Neuron (in vitro differentiated cells): ENCODE results near the gene ACSS1.

ENCODE experiments used
- H2AFZ ChIP-seq: one replicate; pipeline ENCODE4 v1.6.1; 2013; ENCODE audit warnings: low read depth, mild to moderate bottlenecking, inconsistent platforms, low read length, moderate library complexity
- H3K27me3 ChIP-seq: one replicate; pipeline ENCODE4 v1.6.1; 2013; ENCODE audit warnings: low read length; ENCODE audit not compliant: insufficient read depth
- H3K36me3 ChIP-seq: one replicate; pipeline ENCODE4 v1.6.1; 2013; ENCODE audit warnings: low read length; ENCODE audit not compliant: insufficient read depth
- H3K4me1 ChIP-seq: one replicate; pipeline ENCODE4 v1.6.1; 2013; ENCODE audit warnings: low read length; ENCODE audit not compliant: insufficient read depth
- H3K4me3 ChIP-seq: 2 replicates; pipeline ENCODE4 v1.5.1; 2013; ENCODE audit warnings: mild to moderate bottlenecking, low read length, moderate library complexity
- H3K9me3 ChIP-seq: one replicate; pipeline ENCODE4 v1.6.1; 2013; ENCODE audit warnings: low read length

The ACSS1 gene

DNA sequence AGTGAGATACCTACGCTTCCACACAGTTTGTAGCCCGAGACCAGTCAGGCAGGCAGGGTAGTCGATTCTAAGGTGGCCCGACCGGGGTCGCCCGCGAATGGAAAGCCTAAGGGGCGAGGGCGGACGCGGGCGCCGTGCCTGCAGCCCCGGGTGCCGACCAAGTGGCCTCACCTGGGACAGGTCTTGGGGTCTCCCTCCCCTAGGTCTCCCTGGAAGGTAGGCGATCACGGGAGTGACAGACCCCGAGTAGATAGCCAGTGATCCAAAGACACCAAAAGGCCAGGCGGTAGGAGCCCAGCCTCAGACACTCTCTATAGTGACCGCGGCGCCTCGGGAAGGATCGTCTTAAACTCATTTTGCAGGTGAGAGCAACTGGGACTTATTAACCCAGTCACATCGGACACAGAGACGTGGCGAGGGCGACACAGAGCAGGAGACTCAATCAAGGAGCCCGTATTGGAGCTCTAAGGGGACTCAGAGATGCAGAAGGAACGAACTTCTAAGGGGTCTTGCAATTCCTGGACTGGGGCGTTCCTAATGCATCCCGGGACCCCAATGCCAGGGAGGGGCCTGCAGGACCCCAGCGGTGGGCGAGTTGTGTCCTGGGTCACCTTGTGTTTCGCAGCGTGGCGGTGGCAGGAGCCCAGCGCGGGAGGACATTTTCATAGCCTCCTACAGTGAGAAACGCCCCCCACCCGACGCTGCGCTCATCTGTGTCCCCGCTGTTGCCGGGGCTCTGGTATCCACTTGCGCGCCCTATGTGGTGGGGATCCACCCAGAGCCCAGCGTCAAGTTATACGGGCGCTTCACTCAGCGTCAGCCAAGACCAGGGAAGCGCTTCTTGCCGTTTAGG lies 26.1 kb upstream of the ACSS1 start:
- peaks cover 76% of the 10 kb centered on the region for H3K27me3 ChIP-seq
- peaks cover 3% of the 10 kb centered on the region for H3K9me3 ChIP-seq
- no peaks in the 10 kb centered on the region for H3K36me3 ChIP-seq
- H3K4me1 ChIP-seq = peaks cover 11% of the 10 kb centered on the region
- peak overlapping the region; percentile 26 for H3K4me3 ChIP-seq
- peak overlapping the region; percentile 75 for H2AFZ ChIP-seq

DNA sequence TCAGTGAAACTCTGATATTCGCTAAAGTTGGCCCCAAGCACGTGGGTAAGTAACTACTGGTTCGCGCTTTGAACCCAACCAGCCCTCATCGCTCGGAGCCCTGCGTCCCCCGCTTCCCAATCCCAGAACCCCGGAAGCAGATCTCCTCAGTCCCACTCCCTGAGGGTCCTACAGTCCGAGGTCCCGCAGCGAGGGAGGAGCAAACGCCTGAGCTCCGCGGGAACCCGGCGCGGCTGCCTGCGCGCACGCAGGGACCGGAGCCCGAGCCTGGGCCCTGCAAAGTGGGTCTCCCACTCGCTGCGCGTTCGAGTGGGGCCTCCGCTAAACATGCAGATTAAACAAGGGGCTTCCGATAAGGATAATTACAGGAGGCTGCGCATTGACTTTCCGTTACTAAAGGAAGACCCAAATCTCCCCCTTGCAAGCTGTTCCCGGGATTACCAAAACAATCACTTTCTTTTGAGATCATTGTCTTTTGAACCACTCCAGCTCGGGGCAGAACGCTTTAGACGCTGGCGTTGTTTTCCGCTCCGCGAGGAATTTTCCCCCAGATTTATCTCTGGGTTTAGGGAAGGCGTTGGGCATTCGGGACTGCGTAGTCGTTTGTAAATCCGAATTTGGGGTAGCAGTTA lies 25.3 kb upstream of the ACSS1 start:
- H3K4me1 ChIP-seq = peaks cover 11% of the 10 kb centered on the region
- H3K36me3 ChIP-seq = no peaks in the 10 kb centered on the region
- H3K27me3 ChIP-seq = peaks cover 81% of the 10 kb centered on the region
- peak overlapping the region; percentile 75 for H2AFZ ChIP-seq
- H3K9me3 ChIP-seq = peaks cover 3% of the 10 kb centered on the region
- peak overlapping the region; percentile 26 for H3K4me3 ChIP-seq

DNA sequence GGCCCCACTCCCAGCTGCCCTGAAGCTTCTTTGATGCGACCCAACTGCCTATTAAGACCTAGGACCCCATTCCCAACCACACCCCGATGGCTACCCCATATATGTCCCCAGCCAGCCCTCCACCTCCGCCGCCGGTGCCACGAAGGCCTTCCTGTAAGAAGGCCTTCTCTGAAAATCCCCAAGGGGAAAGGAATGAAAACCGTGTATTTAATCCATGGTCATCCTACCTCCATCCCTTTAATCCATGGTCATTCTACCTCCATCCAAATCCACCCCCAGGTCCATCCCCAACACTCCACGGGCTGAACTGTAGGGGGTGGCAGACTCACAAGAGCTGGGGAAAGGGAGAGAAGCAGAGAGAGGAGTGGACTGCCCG lies 24.5 kb upstream of the ACSS1 start:
- H3K9me3 ChIP-seq = peaks cover 3% of the 10 kb centered on the region
- peaks cover 11% of the 10 kb centered on the region for H3K4me1 ChIP-seq
- H3K27me3 ChIP-seq = peaks cover 80% of the 10 kb centered on the region
- H3K36me3 ChIP-seq = no peaks in the 10 kb centered on the region
- H3K4me3 ChIP-seq = no peak overlapping the region
- no peak overlapping the region for H2AFZ ChIP-seq

DNA sequence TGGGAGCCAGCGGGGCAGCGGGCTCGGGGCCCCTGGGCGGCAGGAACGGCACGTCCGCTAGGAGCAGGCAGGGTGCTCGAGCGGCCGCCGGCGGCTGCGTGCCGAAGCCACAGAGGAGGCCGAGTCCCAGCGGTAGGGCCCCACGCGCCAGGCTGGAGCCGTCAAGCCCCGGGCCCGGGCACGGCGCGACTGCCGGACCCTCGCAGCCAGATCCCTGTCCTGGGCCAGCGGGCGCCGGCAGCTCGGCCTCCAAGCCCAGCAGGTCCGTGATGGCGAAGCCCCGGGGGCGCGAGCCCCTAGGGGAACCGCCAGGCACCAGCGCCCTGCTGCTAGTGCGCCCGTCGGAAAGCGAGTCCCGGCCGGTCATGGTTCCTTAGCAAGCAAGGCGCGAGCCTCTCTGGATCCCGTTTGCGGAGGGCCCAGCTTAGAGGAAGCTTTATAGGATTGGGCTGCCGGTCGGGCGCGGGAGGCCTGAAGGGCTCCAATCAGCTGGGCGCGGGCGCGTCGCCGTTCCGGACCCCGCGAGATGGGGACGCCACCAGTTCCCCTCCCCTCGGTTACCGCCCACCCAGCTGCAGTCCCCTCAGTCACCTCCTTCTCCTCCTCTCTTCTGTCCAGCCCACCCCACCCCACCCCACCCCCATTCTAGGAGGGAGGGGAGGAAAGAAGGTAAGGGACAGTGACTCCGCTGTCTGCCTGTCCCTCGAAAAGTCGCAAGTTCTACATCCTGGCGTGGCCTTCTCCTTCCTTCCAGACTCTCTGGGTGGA lies 24.0 kb upstream of the ACSS1 start, which contains the start of gene VSX1:
TSS of gene VSX1 (minus strand) at position 412 of the 768 bp plus-strand sequence. CDS start at position 367, 45 bp downstream.
- Histone ChIP-seq H3K27me3 (peaks cover 76% of the 10 kb centered on the region), H2AFZ (no peak within 1 kb of the TSS), H3K36me3 (no peaks in the 10 kb centered on the region), H3K4me3 (peak within 1 kb of the TSS; percentile 45), H3K4me1 (peaks cover 11% of the 10 kb centered on the region), H3K9me3 (peaks cover 3% of the 10 kb centered on the region)

DNA sequence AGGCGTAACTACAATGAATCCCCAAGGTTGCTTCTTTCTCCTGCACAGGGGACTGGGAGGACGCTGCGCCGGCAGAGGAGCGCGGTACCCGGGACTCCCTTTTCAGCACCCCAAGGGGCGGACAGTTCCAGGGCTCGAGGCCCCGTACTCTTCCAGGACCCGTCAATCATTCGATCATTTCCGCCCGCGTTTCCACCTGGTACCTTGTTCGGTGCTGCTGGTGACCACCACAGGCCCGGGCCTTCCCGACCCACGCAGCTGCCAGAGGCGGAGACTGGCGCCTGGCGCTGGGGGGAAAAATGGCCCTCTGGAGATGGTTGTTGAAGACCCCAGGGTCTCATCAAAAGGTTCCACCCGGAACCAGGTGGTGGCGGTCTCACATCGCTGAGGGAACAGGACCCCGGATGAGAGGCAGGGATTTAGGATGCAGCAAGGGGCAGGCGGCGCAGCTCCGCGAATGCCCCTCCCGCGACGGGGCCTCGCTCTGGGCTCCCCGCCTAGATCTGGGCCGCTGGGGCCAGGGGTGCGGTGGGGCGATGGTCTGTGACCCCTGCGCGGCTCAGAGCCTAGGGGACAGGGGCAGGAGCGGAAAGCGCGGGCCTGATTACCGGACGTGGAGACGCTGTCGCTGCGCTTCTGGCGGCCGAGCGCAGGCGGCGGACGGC lies 23.3 kb upstream of the ACSS1 start:
- Histone ChIP-seq H3K4me3 (peak overlapping the region; percentile 45), H3K4me1 (peaks cover 11% of the 10 kb centered on the region), H3K27me3 (peaks cover 74% of the 10 kb centered on the region)

DNA sequence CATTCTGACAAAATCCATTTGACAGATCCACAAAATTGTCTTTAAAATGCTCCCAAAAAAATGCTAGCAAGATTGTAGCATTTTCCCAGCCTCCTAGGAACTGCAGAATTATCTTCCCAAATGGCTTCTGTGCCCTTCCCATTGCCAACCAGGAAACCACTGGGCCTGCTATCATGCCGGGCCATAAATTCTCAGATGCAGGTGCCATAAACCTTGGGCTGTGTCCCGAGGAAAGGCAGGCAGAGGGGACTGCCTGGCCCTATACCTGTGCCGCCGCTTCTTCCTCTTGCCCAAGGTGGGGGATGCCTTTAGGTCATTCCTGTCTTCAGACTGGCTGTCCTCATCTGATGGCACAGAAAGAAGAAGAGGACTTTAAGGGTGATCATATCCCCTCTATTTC lies 21.2 kb upstream of the ACSS1 start:
- no peaks in the 10 kb centered on the region for H3K9me3 ChIP-seq
- peaks cover 62% of the 10 kb centered on the region for H3K27me3 ChIP-seq

More for the DNA sequence above, 23.3 kb upstream of the ACSS1 start:
- Histone ChIP-seq H2AFZ (no peak overlapping the region), H3K9me3 (peaks cover 3% of the 10 kb centered on the region), H3K36me3 (no peaks in the 10 kb centered on the region)

DNA sequence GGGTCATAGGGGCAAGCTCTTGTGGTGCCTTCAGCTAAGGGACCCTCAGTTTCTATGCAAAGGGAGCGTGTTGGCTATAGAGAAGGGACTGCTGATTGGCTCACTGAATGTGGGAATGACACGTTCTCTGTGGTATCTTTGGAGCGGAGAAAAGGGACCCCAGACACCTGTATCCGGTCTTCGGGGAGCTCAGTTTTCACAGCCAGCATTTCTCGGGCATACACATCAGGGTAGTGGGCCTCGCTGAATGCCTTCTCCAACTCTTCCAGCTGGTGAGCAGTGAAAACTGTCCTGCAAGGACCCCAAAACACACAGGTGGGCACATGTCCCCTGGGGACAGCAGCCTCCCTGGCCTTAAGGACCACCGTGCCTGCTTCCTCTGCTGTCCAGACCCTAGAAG lies 20.7 kb upstream of the ACSS1 start:
- Histone ChIP-seq H3K4me1 (peaks cover 7% of the 10 kb centered on the region), H3K27me3 (peaks cover 57% of the 10 kb centered on the region), H2AFZ (no peak overlapping the region), H3K9me3 (no peaks in the 10 kb centered on the region), H3K36me3 (no peaks in the 10 kb centered on the region), H3K4me3 (no peak overlapping the region)

More for the DNA sequence above, 21.2 kb upstream of the ACSS1 start:
- H3K4me1 ChIP-seq = peaks cover 9% of the 10 kb centered on the region
- no peak overlapping the region for H2AFZ ChIP-seq
- no peak overlapping the region for H3K4me3 ChIP-seq
- no peaks in the 10 kb centered on the region for H3K36me3 ChIP-seq

DNA sequence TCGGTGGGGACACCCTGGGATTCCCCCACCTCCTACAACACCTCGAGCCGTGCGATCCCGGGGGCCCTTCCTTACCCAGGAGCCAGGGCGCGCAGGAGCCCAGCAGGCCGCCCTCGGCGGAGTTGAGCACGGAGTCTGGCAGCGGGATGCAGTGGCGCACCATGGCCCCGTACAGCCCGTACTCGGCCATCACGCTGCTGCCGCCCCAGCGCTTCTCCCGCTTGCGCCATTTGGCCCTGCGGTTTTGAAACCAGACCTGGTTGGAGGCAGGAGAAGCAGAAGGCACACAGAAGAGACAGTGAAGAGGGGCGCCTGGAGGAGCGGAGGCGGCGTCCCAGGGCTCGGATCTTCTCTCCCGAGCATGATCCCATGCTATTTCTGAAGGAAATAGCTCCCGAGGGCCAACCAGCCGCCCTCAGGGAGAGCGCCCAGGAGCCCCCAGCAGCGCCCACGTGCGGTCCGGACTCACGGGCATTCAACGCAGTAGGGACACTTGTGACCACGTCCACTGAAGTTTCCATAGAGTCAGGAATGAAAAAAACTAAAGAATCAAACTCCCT lies 19.8 kb upstream of the ACSS1 start:
- Histone ChIP-seq H3K9me3 (no peaks in the 10 kb centered on the region), H3K36me3 (no peaks in the 10 kb centered on the region), H3K4me3 (peak overlapping the region; percentile 24), H3K4me1 (no peaks in the 10 kb centered on the region), H3K27me3 (peaks cover 48% of the 10 kb centered on the region), H2AFZ (no peak overlapping the region)

DNA sequence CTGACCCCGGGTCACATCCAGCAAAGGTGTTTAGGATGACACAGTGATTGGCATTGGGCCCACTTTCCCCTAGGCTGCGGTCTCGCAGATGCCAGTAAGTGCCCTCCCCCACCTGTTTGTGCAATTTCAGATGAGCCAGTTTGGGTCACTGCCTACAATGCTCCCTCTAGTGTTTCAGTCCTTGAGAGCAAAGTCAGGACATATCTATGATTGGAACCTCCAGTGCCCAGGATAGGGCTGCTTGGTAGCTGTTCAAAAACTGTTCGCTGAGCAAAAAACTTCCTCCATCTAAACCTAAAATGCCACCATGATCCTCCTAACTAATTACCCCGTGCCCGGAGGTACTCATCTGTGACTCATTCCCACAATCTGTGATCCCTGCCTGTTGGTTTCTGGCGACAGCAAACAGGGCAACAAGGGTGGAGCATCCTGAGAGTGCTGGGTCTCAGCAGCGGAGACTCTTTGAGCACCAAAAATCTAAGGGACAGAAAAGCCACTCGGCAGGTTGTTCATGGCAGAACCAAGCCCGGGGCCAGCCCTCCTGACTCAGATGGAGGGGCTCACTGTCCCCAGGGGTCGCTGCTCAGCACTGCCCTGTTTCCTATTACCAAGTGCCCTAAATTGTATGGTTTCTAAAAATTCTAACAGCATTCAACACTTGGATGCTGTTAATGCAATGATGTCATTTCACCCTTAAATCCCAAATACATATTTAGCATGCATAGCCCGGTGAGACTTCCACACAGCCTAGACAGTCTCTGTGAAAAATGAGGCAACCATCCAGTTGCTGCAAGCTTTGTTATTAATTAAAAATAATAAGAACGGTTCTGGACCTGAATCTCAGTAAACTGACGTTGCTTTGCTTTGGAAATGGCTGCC lies 19.0 kb upstream of the ACSS1 start:
- no peak overlapping the region for H2AFZ ChIP-seq
- no peak overlapping the region for H3K4me3 ChIP-seq
- H3K9me3 ChIP-seq = no peaks in the 10 kb centered on the region
- H3K27me3 ChIP-seq = peaks cover 40% of the 10 kb centered on the region
- H3K36me3 ChIP-seq = no peaks in the 10 kb centered on the region
- H3K4me1 ChIP-seq = no peaks in the 10 kb centered on the region

DNA sequence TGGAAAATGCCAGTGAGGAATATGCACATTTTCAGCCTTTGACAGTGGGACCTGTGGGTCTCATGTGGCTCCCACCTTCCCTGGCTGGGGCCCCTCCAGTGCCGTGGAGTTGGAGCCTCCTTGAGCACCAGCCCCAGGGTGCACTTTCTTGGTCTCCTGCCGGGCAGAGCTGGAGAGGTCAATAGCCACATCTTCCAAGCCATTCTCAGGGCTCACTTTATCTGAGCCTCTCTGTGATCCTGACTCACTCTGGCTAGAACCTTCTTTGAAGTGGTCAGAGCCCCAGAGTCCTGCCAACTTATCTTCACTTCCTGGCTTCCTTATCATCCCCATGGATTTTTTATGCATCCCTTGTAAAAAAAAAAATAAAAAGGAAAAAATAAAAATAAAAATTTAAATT lies 18.3 kb upstream of the ACSS1 start:
- Histone ChIP-seq H3K9me3 (no peaks in the 10 kb centered on the region), H2AFZ (no peak overlapping the region), H3K4me3 (no peak overlapping the region), H3K4me1 (no peaks in the 10 kb centered on the region), H3K36me3 (no peaks in the 10 kb centered on the region), H3K27me3 (peaks cover 39% of the 10 kb centered on the region)

DNA sequence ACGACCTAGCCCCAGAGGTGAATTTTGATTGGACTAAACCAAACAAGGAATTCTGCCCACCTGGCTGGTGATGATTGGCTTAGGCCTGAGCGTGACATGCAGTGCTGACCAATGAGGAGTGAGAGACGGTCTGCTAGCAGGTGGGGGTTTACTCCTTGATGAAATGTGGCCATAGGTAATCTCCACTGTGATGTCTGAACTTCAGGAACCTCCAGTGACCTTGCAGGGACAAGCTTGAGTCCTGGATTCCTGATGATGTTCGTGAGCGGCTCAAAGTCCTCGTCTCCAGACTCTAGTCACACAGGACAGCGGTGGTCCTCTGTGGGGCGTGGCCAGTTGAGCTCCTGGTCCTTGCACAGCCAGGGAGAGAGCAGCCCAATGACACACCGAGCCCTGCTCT lies 15.6 kb upstream of the ACSS1 start:
- H3K4me1 ChIP-seq = no peaks in the 10 kb centered on the region
- H3K4me3 ChIP-seq = no peak overlapping the region
- no peaks in the 10 kb centered on the region for H3K36me3 ChIP-seq
- no peak overlapping the region for H2AFZ ChIP-seq
- peaks cover 22% of the 10 kb centered on the region for H3K27me3 ChIP-seq
- no peaks in the 10 kb centered on the region for H3K9me3 ChIP-seq
